HG02870 (cell line): ENCODE measurements around the gene FKBP15.
A peak's percentile ranks its signal among the peaks of the same experiment; 100 is the strongest.

Source experiments
- ATAC-seq: cut with Tn5 transposase; IDR thresholded peaks from one replicate; pipeline ENCODE4 v1.9.1; 2021; ENCODE audit warnings: mild to moderate bottlenecking, moderate library complexity; ENCODE audit not compliant: unreplicated experiment

The FKBP15 gene

DNA sequence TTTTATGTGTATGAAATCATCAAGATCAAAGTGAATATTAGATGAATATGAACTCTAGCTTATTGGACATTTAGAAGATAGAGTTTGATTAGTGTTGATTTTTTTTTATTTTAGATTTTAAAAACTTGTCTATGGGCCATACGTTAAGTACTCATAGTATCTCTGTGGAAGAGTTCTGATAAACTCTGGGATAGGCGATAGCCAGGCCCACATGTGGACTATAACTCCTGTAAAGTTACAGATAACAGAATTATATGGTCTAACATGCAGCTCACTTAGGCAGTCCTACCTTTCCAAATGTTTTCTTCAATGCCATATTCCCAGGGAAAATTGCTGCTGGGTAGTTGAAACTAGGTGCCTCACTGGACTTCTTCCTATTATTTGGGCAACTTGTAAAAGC lies 10.6 kb upstream of the FKBP15 start:
- no peak for ATAC-seq

DNA sequence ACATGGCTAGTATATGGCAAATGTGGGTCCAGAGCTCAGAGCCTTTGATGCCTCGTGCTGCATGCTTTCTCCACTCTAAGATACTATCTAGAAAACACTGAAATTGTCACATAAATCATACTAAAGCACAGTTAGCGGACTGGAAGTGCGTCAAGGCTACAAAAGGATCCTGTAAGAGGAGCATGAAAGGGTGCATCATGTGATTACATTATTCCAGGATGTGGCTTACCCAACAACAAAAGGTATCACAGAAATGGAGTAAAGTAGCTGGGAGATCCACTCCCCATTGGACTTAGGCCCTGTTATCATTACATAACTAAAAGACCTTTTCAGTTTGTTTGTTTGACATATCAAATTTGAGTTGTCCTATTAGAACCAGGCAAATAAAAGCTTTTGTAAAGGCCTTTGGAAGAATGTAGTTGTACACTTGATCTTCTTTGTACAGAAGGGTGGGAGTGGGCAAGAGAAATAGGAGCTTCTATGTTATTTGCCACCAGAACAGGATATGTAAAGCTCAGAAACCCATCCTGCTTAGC lies 7.1 kb upstream of the FKBP15 start:
- ATAC-seq: no peak

DNA sequence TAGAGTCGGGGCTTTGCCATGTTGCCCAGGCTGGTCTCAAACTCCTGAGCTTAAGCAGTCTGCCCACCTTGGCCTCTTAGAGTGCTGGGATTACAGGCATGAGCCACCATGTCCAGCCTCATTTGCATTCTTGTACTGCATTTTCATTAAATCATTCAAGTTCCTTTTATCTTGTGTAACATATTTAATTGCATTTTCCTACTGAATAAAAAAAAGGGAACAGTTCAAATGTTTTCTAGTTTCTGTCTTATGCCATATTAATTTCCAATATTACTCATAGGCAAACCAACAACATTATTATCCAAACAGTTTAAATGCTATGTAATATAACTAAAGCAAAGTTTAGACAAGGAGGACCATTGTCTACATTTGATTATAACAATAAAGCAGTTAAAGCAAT lies 6.4 kb upstream of the FKBP15 start:
- ATAC-seq: no peak

DNA sequence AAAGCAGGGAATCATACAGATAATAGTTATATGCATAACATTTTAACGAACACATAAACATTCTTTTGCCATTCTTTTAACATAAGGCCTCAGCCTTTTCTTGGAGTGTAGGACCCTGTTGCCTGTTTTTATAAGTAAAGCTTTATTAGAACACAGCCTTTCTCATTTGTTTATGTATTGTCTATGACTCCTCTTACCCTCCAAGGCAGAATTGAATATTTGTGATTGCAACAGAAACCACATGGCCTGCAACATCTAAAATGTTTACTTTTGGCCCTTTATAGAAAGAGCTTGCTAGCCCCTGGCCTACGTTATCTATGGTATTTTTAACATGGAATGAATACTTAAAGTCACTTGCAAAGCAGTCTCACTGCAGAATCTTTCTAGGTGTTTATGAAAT lies 2.9 kb upstream of the FKBP15 start:
- ATAC-seq: no peak

DNA sequence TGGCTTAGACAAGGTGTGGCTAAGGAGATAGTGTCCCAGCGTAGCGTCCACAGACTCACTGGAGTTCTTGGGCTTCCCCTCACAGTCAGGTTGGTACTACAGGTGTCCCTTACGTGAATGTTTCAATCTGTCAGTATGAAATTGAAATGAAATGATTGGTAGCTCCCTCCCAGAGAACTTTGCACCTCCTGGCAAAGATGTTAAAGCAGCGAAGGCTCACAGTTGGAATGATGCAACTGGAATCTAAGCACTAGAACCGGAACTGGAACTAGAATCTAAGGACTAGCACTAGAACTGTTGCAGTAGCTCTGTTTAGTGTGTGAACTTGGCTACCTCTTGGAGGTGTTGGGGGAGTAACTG lies 1.4 kb upstream of the FKBP15 start:
- no peak for ATAC-seq

DNA sequence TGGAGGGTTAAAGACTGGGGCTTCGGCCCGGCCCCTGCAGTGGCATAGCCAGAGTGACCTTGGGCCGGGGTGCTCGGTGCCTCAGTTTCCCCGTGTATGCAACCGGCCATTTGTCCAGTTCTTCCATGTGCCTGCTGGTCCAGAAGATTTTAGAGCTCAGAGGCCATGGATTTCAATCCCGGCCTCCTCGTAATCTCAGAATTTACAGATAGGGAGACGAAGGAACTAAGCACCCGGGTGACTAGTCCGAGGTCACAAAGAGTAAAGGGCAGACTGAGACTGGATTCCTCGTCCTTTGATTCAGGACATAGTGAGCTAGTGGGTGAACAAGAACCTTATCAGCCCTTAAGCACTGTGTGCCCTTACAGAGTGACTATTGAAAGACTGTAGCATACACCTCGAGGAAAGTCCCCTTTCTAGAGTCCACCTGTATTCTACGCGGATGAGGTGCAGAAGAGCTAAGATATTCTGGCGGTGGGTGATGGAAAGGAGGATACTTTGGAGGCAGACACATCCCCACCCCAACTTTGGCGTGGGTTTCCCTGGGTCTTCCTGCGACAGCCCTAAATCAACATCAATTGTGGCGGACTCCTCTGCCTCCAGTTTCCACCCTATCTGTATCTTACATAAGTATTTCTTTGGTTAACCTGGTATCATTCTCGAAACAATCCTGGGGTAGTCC lies 864 bp upstream of the FKBP15 start:
- no peak for ATAC-seq

DNA sequence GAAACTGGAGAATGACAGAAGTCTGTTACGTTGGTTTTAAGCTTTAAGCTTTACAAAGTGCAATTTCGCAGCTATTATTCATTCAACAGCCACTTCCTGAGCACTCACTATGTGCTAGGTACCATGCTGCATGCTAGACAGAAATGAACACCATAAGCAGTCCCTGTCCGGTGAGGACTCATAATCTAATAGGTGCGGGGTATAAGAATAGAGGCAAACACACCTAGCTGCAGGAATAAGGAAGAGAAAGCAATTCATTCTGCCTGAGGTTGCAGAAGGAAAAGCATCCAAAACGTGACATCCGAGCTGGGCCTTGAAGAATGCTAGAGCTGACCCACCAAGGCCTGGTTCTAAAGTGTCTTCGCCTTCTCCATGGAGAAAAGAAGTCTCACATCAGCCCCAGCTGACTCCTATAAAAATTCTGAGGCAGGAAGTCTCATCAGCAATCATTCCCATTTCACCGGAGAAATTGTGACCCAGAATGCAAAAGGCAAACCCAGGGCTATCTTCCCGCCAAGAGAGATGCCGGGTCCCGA lies 542 bp downstream of the FKBP15 start:
- ATAC-seq: no peak

DNA sequence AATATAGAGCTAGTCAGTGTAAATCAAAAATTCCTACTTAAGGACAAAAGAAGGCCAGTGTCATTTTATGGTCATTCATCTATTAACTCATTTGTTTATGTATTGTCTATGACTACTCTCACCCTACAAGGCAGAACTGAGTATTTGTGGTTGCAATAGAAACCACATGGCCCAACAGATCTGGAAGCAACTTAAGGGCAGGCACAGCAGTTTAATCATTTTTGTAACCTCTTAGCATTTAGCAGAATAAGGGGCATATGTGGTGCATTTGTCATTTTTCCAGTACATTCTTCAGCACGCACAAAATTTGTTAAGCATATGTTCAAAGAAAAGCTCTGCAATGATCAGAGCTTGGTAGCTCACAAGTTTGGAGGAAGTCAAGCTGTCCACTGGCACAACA lies 1.1 kb downstream of the FKBP15 start:
- ATAC-seq: peak; percentile 49

DNA sequence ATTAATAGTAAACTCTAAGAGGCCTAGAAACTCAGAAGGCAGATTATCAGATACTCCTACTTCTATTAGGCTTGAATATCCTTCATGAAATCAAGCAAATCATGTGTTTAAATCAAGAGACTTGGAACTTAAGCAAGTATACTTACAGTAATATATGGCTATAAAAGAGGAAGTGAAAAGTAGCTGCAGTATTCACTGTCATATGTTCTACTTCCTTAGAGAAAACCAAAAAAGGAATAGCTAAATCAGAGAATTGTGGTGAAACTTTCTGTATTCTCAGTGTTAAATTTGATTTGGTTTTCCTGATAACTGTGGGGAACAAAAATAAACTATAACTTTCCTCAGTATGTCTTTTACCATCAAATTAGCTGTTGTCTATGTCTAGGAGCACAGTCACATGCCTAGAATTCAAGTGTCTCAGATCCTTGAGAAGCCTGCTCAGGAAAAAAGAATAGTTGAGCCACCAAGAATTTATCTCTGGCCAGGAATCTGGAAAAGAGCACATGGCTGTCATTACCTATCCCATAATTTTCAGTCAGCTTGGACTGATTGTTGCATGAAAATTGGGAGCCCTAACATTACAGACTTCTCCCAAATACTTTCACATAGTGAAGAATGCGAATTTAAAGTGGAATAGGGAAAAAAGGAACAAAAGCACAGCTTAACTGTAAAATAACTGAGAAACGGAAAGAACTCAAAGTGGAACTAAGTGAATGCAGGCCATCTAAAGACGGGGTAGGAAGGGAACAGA lies 1.7 kb downstream of the FKBP15 start:
- peak; percentile 44 for ATAC-seq

DNA sequence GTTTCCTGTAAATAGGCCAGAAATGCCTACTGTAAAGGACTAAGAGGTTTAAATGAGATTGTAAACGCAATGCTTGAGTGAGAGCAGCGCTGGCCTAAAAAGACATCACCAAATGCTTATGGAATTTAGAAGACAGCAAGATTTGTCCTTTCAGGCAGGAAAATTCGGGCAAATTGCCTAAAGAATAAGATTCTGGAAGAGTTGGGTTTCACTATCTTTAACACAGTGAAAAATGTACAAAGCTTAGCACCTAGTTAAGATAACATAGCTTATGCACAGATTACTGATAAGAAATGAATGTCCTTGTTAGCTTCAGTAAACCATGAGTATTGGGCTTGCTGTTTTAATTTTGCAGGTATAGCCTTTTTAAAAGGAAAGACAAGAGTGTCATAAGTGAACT lies 4.7 kb downstream of the FKBP15 start:
- ATAC-seq: no peak

DNA sequence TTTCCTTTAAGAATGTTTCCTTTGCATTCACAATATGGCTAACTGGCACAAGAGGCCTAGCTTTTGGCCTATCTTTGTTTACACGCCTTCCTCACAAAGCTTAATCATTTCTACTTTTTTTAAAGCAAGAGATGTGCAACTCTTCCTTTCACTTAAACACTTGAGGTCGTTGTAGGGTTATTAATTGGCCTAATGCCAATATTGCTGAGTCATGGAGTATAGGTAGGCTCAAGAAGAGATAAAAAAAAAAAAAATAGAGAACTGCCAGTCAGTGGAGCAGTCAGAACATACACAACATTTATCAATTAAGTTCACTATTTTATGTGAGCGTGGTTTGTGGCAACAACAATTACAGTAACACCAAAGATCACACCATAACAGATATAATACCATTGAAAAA lies 5.9 kb downstream of the FKBP15 start:
- ATAC-seq: no peak

DNA sequence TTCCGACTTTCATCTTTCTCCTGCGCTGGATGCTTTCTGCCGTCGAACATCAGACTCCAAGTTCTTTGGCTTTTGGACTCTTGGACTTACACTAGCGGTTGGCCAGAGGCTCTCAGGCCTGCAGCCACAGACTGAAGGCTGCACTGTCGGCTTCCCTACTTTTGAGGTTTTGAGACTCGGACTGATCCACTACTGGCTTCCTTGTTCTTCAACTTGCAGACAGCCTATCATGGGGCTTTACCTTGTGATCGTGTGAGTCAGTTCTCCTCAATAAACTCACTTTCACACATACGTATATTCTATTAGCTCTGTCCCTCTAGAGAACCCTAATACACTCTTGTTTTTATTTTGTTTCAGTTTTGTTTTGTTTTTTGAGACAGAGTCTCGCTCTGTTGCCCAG lies 10.3 kb downstream of the FKBP15 start:
- no peak for ATAC-seq

DNA sequence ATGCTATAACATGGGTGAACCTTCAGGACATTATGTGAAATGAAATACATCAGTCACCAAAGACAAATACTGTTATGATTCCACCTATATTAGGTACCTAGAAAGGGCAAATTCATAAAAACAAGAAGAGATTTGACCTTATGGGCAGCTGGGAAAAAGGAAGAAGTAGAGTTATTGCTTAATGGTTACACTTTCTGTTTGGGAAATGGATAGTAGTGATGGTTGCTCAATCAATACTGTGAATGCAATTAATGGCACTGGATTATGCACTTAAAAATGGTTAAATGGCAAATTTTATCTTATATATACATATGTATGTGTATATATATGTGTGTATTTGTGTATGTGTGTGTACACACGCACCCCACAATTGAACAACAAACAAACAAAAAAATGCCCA lies 15.2 kb downstream of the FKBP15 start:
- ATAC-seq: no peak

DNA sequence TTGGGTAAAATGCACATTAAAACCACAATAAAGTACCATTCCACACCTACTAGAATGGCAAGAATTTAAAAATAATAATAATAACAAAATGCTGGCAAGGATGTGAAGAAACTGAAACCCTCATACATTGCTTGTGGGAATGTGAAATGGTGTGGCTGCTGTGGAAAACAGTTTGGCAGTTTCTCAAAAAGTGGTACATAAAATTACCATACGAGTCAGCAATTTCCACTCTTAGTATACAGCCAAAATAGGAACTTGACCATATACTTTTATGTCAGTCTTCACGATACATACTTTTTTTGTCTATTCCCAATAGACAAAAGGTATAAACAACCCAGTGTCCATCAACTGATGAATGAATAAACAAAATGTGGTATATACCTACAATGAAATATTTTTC lies 15.6 kb downstream of the FKBP15 start:
- no peak for ATAC-seq

DNA sequence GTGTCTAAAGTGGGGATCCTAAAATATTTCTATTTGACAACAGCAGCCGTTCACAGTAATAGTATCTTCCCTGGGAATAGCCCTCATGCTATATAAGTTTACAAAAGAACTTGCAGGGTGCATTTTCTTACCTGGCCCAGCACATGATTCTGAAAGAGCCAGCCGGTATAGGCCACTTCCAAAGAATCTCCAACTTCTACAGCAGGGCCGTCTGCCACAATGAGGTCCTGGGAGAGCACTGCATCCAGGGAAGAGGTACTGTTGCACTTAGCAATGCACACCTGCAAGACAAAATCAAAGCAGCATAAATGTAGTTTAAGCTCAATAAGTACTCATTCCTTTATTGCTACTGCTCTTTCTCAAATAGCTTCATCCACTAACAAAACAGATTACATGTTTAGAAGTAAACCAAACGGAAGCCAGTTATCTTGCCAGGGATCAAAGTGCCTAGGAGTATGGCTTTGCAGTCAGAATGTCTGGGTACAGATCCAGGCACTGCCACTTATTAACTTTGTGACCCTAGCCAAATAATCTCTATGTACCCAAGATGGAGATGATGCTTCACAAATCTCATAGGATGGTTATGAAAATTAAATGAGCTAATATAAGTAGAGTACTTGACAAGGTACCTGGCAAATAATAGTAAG lies 21.3 kb downstream of the FKBP15 start:
- ATAC-seq: no peak

DNA sequence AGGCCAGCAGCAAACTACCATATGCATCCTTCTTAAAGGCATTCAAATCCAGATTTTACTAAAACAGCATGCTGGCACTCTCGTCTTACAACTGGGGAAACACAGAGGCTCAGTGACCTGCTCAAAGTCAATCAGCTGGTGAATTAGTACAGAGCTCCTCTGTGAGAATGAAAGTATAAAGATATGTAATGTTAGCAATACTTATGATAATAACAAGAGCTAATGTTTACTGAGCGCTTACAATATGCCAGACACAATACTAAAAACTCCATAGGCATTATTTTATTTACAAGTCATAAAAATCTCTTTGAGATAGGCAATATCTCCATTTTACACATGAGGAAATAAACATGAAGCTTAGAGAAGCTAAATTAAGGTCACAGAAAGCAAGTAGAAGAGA lies 28.6 kb downstream of the FKBP15 start:
- ATAC-seq: no peak

DNA sequence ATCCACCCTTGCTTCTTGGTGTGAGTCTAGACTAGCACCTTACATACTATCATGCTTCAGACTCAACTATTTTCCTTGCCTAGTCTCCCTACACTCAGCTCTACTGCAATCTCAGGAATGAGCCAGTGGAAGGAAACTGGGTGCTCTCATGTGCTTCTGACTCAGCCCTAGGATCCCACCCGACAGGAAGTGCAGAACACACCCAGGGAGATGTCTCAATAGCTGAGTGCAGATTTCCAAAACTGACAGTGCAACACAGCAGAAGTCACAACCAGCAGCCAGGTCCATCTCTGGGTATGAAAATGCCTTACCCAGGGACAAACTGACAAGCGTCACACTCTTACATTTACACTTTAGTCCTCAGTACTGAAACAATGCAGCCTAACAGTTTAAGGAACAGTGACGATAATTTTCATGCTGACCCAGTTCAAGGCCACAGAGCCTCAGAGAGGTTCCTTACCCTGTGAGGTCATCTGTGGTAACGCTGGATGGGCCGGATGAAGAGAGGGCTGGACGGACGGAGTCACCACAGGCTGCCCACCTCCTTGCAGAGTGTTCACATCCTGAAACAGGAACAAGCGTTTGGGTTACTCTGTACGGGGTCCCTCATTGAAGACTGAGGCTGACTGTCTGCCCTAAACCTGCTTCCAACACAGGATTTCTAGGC lies 33.0 kb downstream of the FKBP15 start:
- ATAC-seq: no peak

DNA sequence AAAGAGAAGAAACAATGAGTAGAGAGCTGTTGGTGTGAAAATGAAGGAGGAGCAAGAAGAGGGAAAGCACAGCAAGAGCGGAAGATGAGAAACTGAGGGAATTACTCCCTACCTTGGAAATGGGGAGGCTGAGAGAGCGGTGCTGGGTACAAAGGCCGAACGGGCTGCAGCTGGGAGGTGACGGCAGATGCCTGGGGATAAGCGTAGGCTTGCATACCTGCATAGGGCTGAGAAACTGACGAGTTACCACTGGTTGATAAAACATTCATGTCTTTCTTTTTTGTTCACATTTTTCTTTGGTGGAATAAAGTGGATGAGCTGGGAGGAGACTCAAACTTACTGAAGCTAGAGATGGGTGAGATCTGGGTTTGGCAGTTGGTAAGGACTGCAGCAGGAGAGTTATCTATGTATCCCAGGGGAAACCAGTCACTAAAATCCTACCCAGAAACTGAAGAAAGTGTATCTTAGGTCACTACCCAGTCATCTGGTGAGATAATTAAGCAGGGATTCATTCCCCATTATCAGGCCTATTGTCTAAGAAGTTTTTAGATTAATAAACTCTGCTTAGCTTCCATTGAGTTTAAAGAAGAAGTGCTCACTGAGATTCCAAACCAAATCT lies 34.8 kb downstream of the FKBP15 start:
- no peak for ATAC-seq

DNA sequence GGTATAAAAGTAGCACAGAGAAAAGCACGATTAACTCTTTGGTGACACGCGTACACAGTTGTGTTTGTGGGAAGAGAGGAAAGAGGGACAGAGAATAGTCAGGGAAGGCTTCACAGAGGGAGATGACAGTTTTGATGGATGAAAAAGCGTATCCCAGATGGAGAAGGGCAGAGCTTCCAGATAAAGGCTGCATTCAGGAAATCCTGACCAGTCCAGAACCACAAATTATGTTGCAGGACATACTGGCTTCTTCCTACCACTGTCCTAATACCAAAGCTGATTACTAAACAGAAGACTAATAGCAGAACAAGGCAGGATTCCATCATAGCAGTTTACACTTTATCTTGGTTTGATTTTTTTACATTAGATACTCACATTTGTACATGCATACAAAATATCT lies 35.8 kb downstream of the FKBP15 start:
- no peak for ATAC-seq

DNA sequence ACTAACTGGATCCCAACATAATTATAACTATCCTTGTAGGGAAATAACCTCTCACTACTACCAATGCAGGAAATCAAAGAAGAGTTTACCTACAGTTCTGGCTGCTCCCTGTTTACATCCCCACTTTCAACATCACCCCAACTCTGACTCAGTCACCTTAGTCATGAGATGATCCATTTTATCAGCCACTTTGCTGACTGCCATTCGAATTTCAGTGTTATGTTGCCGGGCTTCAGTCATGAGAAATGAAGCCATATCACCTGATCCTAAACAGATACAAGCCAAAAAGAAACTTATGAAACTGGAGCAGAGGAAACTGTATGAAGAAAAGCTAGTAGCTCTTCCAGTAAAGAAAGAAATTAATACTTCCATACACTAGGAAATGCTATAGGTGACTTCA lies 36.5 kb downstream of the FKBP15 start:
- ATAC-seq: no peak

DNA sequence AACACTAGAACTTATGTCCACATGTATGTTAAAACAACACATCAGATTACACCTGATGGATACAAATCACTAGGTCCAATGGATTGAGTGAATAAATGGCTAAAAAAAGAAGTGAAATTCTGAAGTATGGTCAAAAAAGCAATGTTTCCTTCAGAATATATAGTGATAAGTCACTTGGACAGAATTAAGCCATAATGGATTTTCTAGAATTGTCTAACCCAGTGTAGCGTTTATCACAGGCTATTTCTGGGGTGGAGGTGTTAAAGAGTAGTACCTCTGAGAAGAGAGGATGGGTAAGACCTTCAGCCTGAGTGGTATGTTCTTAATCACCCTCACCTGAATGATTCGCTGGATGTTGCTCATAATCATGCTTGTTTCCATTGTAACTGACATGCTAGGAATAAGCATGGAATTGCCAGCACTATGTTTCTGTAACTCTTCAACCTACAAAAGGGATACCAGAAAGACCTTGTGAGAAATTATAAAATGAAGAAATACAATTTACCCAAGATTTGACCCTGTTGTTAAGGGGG lies 37.1 kb downstream of the FKBP15 start:
- no peak for ATAC-seq
